Dermis microvascular lymphatic vessel endothelial cell (primary cell): ENCODE results near the gene NINJ2. TPM values are rescaled to one million over a fixed set of nuclear protein-coding genes. Genes with fewer than 3 reads are reported as not detected.

ENCODE experiments used
- DNase-seq, 2 donors: peaks; one replicate each; pipeline versions ENCODE4 v3.0.0 to v3.0.0-alpha.2; 2010; ENCODE audit warnings: low read depth in 2 of 2
- total RNA-seq: library from RNA; depleted of rRNA; stranded (reverse); fragments of >200 nt; gene quantifications from 2 replicates; pipeline ENCODE4 v1.2.1, GENCODE V29; 2014

The NINJ2 gene
- total RNA-seq, 1 donor from 2014 or later, result 2.4 TPM

- DNase-seq, result no peak
Observed at GRCh38 chr12:617304-617915, 45.8 kb downstream of the NINJ2 start.

GRCh38 chr12:615620-616019, 47.6 kb downstream of the NINJ2 start:
- DNase-seq, result peak; percentile 94 to 97

GRCh38 chr12:614411-614970, 48.8 kb downstream of the NINJ2 start:
- peak in 1 of 2 donors; percentile 60 for DNase-seq

- DNase-seq, result no peak
Observed at GRCh38 chr12:613996-614395, 49.2 kb downstream of the NINJ2 start.

- no peak for DNase-seq
Observed at GRCh38 chr12:612886-613285, 50.4 kb downstream of the NINJ2 start.

DNA sequence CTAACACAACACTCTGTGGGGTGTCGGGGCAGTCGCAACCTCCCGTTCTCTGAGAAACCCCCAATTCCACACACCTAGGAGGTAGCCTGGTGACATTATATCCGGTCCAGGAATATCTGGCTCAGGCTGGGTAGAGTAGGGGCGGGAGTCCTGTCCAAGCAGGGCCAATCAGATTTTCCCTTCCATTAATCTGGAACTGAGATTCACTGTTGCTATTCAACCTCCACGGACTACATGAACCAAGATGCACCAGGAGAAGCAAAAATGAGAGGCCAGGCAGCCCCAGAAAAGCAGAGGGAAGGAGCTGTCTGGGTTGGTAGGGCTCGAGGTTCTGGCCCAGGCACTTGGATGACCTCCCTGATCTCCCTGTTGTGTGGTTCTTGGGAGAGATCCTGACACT, 51.0 kb downstream of the NINJ2 start:
- DNase-seq, result no peak

GRCh38 chr12:611721-612120, 51.5 kb downstream of the NINJ2 start:
- no peak for DNase-seq

- DNase-seq, result no peak
Observed at GRCh38 chr12:608921-609320, 54.3 kb downstream of the NINJ2 start.

DNA sequence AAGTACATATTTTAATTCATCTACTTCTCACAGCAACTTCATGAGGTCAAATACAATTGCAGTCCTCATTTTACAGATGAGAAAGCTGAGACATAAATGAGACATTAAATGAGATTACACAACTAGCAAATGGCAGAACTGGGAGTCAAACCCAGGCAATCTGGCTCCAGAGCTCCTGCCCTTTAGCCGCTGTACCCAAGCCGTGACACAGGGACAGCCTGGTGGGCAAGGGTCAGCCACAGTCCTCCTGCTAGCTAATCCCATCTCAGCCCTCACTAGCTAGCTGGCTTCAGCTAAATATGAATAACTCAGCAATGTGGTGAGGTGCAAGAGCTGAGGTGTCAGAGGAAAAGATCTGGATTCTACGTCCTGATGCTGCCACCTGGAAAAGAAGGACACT, 54.8 kb downstream of the NINJ2 start:
- no peak for DNase-seq

DNA sequence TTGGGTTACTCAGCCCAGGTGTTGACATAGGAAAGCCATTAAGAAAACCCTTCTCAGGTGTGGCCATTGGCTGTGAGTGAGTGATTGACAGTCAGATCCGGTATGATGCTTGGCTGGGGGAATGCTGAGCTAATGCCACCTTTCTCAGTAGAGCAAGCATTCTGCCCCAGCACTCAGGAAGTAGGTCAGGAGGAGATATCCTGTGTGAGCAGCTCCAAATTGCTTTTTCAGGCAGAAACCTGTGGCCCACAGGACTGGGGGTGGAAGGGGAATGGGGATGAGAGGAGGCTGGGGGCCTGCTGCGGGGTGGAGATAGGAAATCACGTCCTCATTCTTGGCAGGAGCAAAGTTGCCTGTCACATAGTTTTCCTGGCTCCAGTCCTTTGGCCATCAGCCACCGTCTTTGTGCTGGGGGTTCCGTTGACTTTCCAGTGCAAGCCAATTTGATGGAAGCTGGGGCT, 55.7 kb downstream of the NINJ2 start:
- DNase-seq, result peak; percentile 94 to 95

- DNase-seq, result no peak
Observed at GRCh38 chr12:604956-605355, 58.3 kb downstream of the NINJ2 start.

DNA sequence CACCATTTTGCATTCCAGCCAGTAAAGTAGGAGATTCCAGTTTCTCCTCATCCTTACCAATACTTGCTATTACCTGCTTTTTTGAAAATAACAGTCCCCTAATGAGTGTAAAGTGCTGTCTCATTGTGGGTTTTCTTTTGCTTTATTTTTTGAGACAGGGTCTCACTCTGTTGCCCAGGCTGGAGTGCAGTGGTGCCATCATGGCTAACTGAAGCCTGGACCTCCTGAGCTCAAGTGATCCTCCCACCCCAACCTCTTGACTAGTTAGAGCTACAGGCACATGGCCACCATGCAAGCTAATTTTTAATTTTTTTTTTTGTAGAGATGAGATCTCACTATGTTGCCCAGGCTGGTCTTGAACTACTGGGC, 60.6 kb downstream of the NINJ2 start:
- no peak for DNase-seq

GRCh38 chr12:601976-602699, 61.1 kb downstream of the NINJ2 start:
- no peak for DNase-seq

- DNase-seq, result no peak
Observed at GRCh38 chr12:599756-600155, 63.5 kb downstream of the NINJ2 start.

- DNase-seq, result peak; percentile 72 to 95
Observed at GRCh38 chr12:597926-598568, 65.2 kb downstream of the NINJ2 start.

DNA sequence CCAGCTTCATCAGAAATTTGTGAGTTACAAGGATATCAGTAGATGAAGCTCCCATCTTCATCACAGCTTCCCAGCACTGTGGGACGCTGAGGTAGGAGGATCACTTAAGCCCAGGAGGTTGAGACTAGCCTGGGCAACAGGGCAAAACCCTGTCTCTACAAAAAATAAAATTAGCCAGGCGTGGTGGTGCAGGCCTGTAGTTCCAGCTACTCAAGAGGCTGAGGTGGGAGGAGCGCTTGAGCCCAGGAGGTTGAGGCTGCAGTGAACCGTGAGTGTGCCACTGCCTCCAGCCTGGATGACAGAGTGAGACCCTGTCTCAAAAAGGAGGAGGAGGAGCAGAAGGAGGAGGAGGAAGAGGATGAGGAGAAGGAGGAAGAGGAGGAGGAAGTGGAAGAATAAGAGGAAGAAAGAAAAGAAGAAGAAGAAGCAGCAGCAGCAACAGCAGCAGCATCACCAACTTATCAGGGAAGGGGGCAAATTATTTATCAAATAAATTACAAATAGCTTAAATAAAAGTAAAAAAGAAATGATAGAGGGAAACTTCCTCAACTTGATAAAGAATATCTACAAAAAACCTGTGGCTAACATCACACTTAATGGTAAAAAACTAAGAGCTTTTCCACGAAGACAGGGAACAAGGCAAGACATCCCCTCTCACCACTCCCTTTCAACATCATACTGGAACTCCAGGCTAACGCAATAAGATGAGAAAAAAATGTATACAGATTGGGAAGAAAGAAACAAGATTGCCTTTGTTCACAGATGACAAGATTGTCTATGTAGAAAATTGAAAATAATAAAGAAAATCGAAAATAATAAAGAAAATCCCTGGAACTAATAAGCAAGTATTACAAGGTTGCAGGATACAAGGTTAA, 69.6 kb downstream of the NINJ2 start:
- no peak for DNase-seq

- no peak for DNase-seq
Observed at GRCh38 chr12:592024-592505, 71.2 kb downstream of the NINJ2 start.

DNA sequence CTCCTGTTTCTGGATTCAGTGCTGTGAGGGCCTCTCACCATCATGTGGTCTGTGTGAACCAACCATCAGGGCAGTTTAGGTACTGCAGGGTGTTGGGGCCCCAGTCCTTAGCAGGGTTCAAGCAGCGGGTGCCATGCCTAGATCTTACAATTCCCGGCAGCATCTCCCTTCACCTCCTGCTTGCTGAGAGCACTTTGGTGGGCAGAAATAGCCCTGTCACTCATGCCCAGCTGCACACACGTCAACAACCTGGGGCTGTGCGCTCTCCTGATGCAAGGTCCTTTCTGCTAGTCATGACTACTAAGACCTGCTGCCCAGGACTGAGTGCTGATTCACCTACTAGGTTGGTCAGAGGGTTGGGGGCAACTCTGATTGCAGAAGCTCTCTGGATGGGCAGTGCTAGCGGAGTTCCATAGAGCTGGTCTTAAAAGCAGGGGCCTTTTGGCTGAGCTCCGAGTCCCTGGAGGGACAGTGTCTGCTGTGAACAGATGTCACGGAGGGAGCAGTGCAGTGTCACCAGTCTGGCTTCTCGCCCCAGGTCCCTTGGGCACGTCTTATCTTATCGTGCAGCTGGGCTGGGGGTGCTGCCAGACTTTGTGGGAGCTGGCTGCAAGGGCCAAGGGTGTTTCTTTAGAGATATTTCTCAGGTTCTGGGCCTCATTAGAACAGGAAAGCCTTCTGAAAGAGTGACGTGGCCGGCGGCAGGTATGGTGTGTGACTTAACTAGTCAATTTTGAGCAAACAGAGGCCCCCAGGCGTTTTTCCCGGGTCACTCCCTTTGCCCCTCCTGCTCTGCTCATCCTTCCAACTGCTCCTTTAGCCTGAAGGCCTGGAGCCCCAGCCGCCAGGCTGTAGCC, 71.8 kb downstream of the NINJ2 start:
- DNase-seq, result no peak

DNA sequence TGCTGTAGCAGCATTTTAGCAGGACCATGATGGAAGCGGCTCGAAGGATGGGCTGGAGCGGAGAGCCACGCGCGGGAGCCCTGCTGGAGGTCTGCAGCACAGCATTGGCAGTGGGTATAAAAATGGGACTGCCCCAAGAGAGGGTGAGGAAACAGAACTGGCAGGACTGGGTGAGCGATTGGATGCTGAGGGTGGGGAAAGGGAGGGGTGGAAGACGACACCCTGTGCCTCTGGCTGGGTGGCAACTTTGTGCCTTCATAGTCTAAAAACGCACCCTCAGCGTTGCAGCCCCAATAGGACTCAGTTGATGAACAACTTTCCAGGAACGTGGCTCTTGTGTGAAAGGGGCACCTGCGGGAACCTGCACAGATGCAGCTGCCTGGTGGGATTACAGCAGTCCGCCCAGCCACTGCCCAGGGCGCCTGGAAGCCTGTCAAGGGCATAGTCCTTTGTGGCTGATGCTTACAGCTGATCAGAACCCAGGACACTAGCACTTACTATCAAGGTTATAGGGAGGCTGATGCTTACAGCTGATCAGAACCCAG, 73.0 kb downstream of the NINJ2 start:
- no peak for DNase-seq

DNA sequence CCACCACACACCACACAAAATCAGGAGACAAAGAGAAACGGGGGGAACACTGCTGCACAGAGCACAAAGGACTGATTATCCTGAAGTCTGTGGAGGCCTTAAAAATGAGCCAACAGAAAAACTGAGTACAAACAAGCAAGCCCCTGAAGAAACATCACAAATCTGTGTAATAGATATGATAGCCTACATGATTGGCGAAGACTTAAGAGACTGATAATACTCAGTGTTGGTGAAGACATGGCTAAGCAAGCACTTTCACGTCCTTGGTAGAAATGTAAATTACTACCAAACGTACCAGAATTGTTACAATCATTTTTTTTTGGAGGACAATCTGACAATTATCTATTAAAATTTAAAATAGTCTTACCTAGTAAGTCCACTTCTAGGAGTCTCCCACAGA, 74.6 kb downstream of the NINJ2 start:
- DNase-seq, result no peak
